Ascending aorta (tissue), 2 donors: ENCODE data around the gene QPCT. TPM values are rescaled to one million over a fixed set of nuclear protein-coding genes. Genes with fewer than 3 reads are reported as not detected.

Source experiments
- DNase-seq, 2 donors: peaks; one replicate each; pipeline ENCODE4 v3.0.0-alpha.2; 2019; ENCODE audit warnings: low spot score in 2 of 2
- H3K27ac ChIP-seq, 2 donors: fragments of 200-600 bp; sonication (generic); one replicate each; pipeline ENCODE4 v1.5.1; 2016 to 2017; ENCODE audit warnings: mild to moderate bottlenecking in 1 of 2
- H3K27me3 ChIP-seq: fragments of 200-600 bp; sonication (generic); one replicate; pipeline ENCODE4 v1.5.1; 2017
- H3K36me3 ChIP-seq, 2 donors: fragments of 200-600 bp; sonication (generic); one replicate each; pipeline ENCODE4 v1.5.1; 2016
- H3K4me1 ChIP-seq, 2 donors: fragments of 200-600 bp; sonication (generic); one replicate each; pipeline ENCODE4 v1.5.1; 2016 to 2017; ENCODE audit warnings: mild to moderate bottlenecking in 1 of 2
- H3K4me3 ChIP-seq, 2 donors: fragments of 200-600 bp; sonication (generic); one replicate each; pipeline ENCODE4 v1.5.1; 2016 to 2017; ENCODE audit warnings: mild to moderate bottlenecking in 1 of 2
- H3K9me3 ChIP-seq, 2 donors: fragments of 200-600 bp; sonication (generic); one replicate each; pipeline ENCODE4 v1.5.1; 2016
- intact Hi-C: fragments of 100-400 bp; cut with DNase I; formaldehyde crosslinking; loops from one replicate; pipeline ENCODE4 v1.15.1; 2023
- total RNA-seq: library from RNA; depleted of rRNA; stranded (reverse); fragments of >200 nt; gene quantifications from one replicate; pipeline ENCODE4 v1.1.0, GENCODE V29; 2016
- TF ChIP-seq, protein P1 (sequence below), 3 experiments: fragments of 200-600 bp in 2 of 3; fragments of 450-650 bp in 1 of 3; sonication (generic) in 2 of 3; IDR thresholded peaks; one replicate each; pipeline ENCODE4 v1.5.1; 2016 to 2019; ENCODE audit warnings: antibody characterized with exemption in 3 of 3, mild to moderate bottlenecking in 1 of 3, moderate library complexity in 1 of 3

The QPCT gene
- total RNA-seq, 1 donor from 2014 or later = 1.8 TPM

DNA sequence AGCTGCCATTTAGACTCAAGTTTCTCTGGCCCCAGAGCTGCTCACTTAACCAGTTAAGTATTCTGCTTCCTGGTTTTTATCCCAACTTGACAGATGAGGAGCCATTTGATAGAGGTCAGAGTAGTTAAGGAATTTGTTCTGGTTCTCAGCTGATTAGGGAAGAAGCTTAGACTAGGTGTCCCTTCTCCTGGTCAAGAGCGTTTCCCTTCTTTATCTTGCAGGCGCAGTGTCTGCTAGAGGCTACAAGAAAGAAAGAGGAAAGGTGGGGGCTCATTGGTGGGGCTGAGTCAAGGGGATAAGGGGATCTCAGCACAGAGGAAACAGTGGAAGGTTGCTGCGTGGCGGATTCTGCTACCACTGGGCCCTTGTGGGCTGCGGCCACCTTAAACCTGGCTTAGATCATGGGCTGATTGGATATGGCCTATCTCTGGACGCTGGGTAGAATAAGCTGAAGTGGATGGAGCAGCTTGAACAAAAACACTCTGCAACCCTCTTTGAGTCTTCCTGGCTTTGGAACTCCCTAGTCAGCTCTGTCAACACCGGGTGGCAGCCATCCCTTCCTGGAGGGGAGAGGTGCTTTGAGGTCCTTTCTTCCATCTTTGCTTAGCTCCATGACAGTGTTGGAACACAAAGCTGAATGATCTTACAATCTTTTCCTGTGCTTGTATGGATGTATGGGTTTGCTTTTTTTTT, 70.8 kb downstream of the QPCT start:
- Histone ChIP-seq H3K27ac (peak overlapping the region in 1 of 2 donors; percentile 31), H3K9me3 (no peaks in the 10 kb centered on the region), H3K4me1 (peaks cover 0 to 3% of the 10 kb centered on the region in 2 donors), H3K36me3 (no peaks in the 10 kb centered on the region), H3K27me3 (no peaks in the 10 kb centered on the region), H3K4me3 (no peak overlapping the region)
- TF ChIP-seq, protein P1, sequence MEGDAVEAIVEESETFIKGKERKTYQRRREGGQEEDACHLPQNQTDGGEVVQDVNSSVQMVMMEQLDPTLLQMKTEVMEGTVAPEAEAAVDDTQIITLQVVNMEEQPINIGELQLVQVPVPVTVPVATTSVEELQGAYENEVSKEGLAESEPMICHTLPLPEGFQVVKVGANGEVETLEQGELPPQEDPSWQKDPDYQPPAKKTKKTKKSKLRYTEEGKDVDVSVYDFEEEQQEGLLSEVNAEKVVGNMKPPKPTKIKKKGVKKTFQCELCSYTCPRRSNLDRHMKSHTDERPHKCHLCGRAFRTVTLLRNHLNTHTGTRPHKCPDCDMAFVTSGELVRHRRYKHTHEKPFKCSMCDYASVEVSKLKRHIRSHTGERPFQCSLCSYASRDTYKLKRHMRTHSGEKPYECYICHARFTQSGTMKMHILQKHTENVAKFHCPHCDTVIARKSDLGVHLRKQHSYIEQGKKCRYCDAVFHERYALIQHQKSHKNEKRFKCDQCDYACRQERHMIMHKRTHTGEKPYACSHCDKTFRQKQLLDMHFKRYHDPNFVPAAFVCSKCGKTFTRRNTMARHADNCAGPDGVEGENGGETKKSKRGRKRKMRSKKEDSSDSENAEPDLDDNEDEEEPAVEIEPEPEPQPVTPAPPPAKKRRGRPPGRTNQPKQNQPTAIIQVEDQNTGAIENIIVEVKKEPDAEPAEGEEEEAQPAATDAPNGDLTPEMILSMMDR (IDR thresholded peaks at IDR 0.05) = no peak
- DNase-seq = no peak
- intact Hi-C loops = loop anchor here (1.0 to 5.0 kb wide), 3 partner anchors 18 to 462 kb away; partner anchors contain the start of gene CDC42EP3

DNA sequence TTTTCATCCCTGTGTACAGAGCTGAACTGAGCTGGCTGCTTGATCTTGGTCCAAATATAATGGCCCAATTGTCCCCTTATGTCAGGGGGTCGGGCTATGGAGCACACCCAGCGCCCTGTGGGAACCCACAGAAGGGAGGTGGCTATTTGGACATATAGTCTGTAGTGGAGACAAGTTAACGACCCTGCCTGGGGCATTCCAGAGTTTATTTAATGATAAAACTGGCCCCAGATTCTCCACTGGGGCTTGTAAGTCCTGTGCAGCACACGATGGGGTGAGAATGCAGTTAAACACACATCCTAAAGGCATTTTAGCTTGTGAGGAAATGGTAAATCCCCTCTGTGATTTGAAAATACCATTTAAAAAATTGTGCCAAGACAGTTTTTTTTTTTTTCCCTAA, 72.9 kb downstream of the QPCT start:
- intact Hi-C loops = loop anchor here (5.0 kb wide), 1 partner anchor 255 kb away; the partner anchor contains the start of gene CDC42EP3
- Histone ChIP-seq H3K36me3 (no peaks in the 10 kb centered on the region), H3K4me3 (no peak overlapping the region), H3K9me3 (no peaks in the 10 kb centered on the region), H3K4me1 (peaks cover 0 to 3% of the 10 kb centered on the region in 2 donors), H3K27me3 (no peaks in the 10 kb centered on the region), H3K27ac (no peak overlapping the region)
- TF ChIP-seq, protein P1 (IDR thresholded peaks at IDR 0.05) = no peak
- no peak for DNase-seq

DNA sequence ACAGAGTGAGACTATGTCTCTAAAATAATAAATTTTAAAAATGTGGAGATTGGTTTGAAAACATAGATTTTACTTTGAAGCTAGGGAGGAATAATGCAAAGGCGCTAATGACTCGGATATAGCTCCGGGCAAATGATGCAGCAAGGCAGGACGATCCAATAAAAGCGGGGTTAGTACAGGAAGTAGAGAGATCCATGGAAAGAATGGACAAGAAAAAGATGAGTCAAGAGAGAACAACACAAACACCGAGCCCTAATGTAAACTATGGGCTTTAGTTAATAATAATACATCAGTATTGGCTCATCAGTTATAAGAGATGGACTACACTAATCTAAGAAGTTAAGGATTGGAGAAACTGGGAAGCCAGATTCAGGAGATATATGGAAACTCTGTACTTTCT, 74.5 kb downstream of the QPCT start:
- Histone ChIP-seq H3K27ac (no peak overlapping the region), H3K27me3 (no peaks in the 10 kb centered on the region), H3K4me1 (peaks cover 0 to 3% of the 10 kb centered on the region in 2 donors), H3K9me3 (no peaks in the 10 kb centered on the region), H3K36me3 (no peaks in the 10 kb centered on the region), H3K4me3 (no peak overlapping the region)
- intact Hi-C loops = loop anchor here (5.0 kb wide), 1 partner anchor 253 kb away; the partner anchor contains the start of gene CDC42EP3
- TF ChIP-seq, protein P1 (IDR thresholded peaks at IDR 0.05) = no peak
- DNase-seq = no peak

DNA sequence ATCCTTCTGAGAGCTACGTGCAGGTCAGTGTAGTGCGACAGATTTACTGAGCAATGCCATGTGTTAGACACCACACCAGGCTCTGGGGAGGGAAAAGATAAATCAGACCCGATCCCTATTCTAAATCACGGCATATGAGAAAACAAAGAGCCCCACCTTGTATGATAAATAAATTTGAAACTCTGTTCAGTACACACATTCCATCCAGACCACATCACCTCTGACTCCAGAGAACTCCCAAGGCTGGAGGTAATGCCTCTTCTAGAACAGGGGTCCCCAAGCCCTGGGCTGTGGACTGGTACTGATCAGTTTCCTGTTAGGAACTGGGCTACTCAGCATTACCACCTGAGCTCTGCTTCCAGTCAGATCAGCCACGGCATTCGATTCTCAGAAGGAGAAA, 77.3 kb downstream of the QPCT start:
- H3K27me3 ChIP-seq = no peaks in the 10 kb centered on the region
- no peaks in the 10 kb centered on the region for H3K9me3 ChIP-seq
- no peaks in the 10 kb centered on the region for H3K36me3 ChIP-seq
- no peak overlapping the region for H3K4me3 ChIP-seq
- H3K4me1 ChIP-seq = peaks cover 0 to 3% of the 10 kb centered on the region in 2 donors
- no peak for DNase-seq
- H3K27ac ChIP-seq = no peak overlapping the region
- TF ChIP-seq, protein P1 (IDR thresholded peaks at IDR 0.05) = no peak
- intact Hi-C loops = no loop called here

DNA sequence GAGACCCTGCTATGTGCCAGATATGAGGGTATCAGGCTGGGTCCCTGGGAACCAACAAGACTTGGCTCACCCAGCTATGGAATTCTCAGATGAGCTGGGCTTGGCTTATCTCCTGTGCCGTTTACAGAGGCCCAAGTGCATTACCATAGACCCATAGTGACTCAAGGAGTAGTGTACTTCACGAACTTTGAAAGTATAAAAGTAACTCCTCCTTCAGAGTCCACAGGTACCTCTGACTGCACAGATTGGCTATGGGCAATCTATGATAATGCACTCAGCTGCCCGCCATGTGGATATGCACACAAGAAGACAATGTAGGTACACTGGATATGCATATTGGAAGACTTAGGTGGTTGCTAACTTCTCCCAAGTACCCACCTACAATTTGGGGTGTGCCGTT, 78.4 kb downstream of the QPCT start:
- TF ChIP-seq, protein P1 (IDR thresholded peaks at IDR 0.05) = no peak
- Histone ChIP-seq H3K4me3 (no peak overlapping the region), H3K9me3 (no peaks in the 10 kb centered on the region), H3K36me3 (no peaks in the 10 kb centered on the region), H3K27ac (no peak overlapping the region), H3K4me1 (no peaks in the 10 kb centered on the region), H3K27me3 (no peaks in the 10 kb centered on the region)
- no peak for DNase-seq
- intact Hi-C loops = no loop called here

Other genes with a start within 250 kb of the QPCT start
- gene EIF2AK2, start 187.7 kb upstream of the QPCT start, total RNA-seq = 10.6 TPM
- gene SULT6B1, start 156.0 kb upstream of the QPCT start, total RNA-seq = not detected
- gene CEBPZOS, start 148.1 kb upstream of the QPCT start, total RNA-seq = 2.9 TPM
- gene CEBPZ, start 113.0 kb upstream of the QPCT start, total RNA-seq = 20.2 TPM
- 3.8 TPM for gene NDUFAF7, start 113.0 kb upstream of the QPCT start, total RNA-seq
- 14.0 TPM for gene PRKD3, start 19.8 kb upstream of the QPCT start, total RNA-seq